HG03066 (cell line): ENCODE results near the gene GFI1.

ENCODE experiments used
- ATAC-seq: cut with Tn5 transposase; IDR thresholded peaks from one replicate; pipeline ENCODE4 v1.9.1; 2021; ENCODE audit warnings: low read depth; ENCODE audit not compliant: unreplicated experiment

GFI1 gene

GRCh38 chr1:92488832-92489231 lies 2.1 kb upstream of the GFI1 start:
- no peak for ATAC-seq

- no peak for ATAC-seq
These were observed 1.7 kb upstream of the GFI1 start for GRCh38 chr1:92488416-92488815.

GRCh38 chr1:92487078-92487605 lies 417 bp upstream of the GFI1 start:
- no peak for ATAC-seq

- peak; percentile 41 for ATAC-seq
These were observed 1.1 kb downstream of the GFI1 start for GRCh38 chr1:92485381-92486250.

- peak; percentile 24 for ATAC-seq
These were observed 2.0 kb downstream of the GFI1 start for GRCh38 chr1:92484472-92485380.

GRCh38 chr1:92483610-92484471 lies 2.9 kb downstream of the GFI1 start:
- no peak for ATAC-seq

- no peak for ATAC-seq
These were observed 3.8 kb downstream of the GFI1 start for GRCh38 chr1:92482665-92483609.

GRCh38 chr1:92481971-92482664 lies 4.6 kb downstream of the GFI1 start:
- no peak for ATAC-seq

- ATAC-seq, result no peak
These were observed 5.2 kb downstream of the GFI1 start for GRCh38 chr1:92481599-92481925.

GRCh38 chr1:92480813-92481598 lies 5.7 kb downstream of the GFI1 start:
- no peak for ATAC-seq

GRCh38 chr1:92480200-92480812 lies 6.4 kb downstream of the GFI1 start:
- ATAC-seq, result no peak

- no peak for ATAC-seq
These were observed 7.1 kb downstream of the GFI1 start for GRCh38 chr1:92479587-92479986.

GRCh38 chr1:92478393-92478792 lies 8.3 kb downstream of the GFI1 start:
- no peak for ATAC-seq

GRCh38 chr1:92476071-92476631 lies 10.6 kb downstream of the GFI1 start:
- ATAC-seq, result no peak

GRCh38 chr1:92475029-92475428 lies 11.7 kb downstream of the GFI1 start:
- ATAC-seq, result no peak

GRCh38 chr1:92473781-92474495 lies 12.8 kb downstream of the GFI1 start:
- no peak for ATAC-seq

- ATAC-seq, result no peak
These were observed 16.5 kb downstream of the GFI1 start for GRCh38 chr1:92470216-92470615.
